Body of pancreas (tissue), 4 donors: ENCODE measurements around the gene LMBR1L. TPM values are rescaled to one million over a fixed set of nuclear protein-coding genes. Genes with fewer than 3 reads are reported as not detected.
"Not testable (repeated sequence)": the region's sequence is repeated elsewhere in the genome, so short reads cannot be mapped to it uniquely, and the experiment has no call there.

ENCODE experiments used
- ATAC-seq: fragments of 150-250 bp; one replicate; pipeline ENCODE4 v1.9.1; 2016
- DNase-seq, 4 donors: peaks; one replicate each; pipeline ENCODE4 v3.0.0-alpha.2; 2019
- H3K27ac ChIP-seq, 4 donors: fragments of 200-600 bp; sonication (generic); 1 replicate in 3 of 4; 2 replicates in 1 of 4; pipeline versions ENCODE4 v1.5.1 to v1.6.1; 2016 to 2019; ENCODE audit warnings: mild to moderate bottlenecking in 1 of 4, mixed read lengths in 1 of 4, moderate library complexity in 1 of 4
- H3K27me3 ChIP-seq, 2 donors: fragments of 200-600 bp; sonication (generic); one replicate each; pipeline ENCODE4 v1.6.0; 2016; ENCODE audit warnings: mild to moderate bottlenecking in 1 of 2
- H3K36me3 ChIP-seq, 2 donors: fragments of 200-600 bp; sonication (generic); replicated peaks in 1 of 2; 2 replicates each; pipeline ENCODE4 v1.5.1; 2016; ENCODE audit warnings: low read depth in 2 of 2; ENCODE audit not compliant: insufficient read depth in 1 of 2
- H3K4me1 ChIP-seq: fragments of 200-600 bp; sonication (generic); one replicate; pipeline ENCODE4 v1.6.0; 2016
- H3K4me3 ChIP-seq, 2 donors: fragments of 200-600 bp; sonication (generic); 1 replicate in 1 of 2; 2 replicates in 1 of 2; pipeline ENCODE4 v1.5.1; 2016 to 2019
- H3K9me3 ChIP-seq, 3 donors: fragments of 200-600 bp; sonication (generic); 1 replicate in 2 of 3; 2 replicates in 1 of 3; pipeline ENCODE4 v1.5.1; 2016
- CTCF ChIP-seq, 7 experiments: fragments of 450-650 bp in 4 of 7; fragments of 200-600 bp in 3 of 7; sonication (generic) in 3 of 7; IDR thresholded peaks; one replicate each; pipeline ENCODE4 v1.5.1; 2016 to 2019; ENCODE audit warnings: antibody characterized with exemption in 7 of 7
- POLR2A ChIP-seq, 3 donors: fragments of 450-650 bp; IDR thresholded peaks; one replicate each; pipeline ENCODE4 v1.6.1; 2016; ENCODE audit warnings: antibody characterized with exemption in 3 of 3, mild to moderate bottlenecking in 2 of 3
- WGBS, 2 donors: methylation state at CpG; one replicate each; pipeline ENCODE4 v1.1.5; 2017; 5-methylcytosine and 5-hydroxymethylcytosine counted together
- intact Hi-C: fragments of 100-400 bp; cut with DNase I; formaldehyde crosslinking; loops from one replicate; pipeline ENCODE4 v1.15.1; 2023
- total RNA-seq, 2 donors: library from RNA; depleted of rRNA; stranded (reverse); fragments of >200 nt; gene quantifications; one replicate each; pipeline ENCODE4 v1.1.0, GENCODE V29; 2016

Gene LMBR1L
- total RNA-seq, 2 donors from 2014 or later, result 40.7 to 53.7 TPM

- Histone ChIP-seq H3K27ac (peak overlapping the region; percentile 91 to 99 (median 95)), H3K27me3 (no peaks in the 10 kb centered on the region), H3K9me3 (no peaks in the 10 kb centered on the region), H3K4me3 (peak overlapping the region; percentile 60 to 96), H3K36me3 (peaks cover 7 to 11% of the 10 kb centered on the region in 2 donors), H3K4me1 (peaks cover 31% of the 10 kb centered on the region)
- peak; percentile 81 for ATAC-seq
- TF ChIP-seq POLR2A (IDR thresholded peaks at IDR 0.05) (peak in 2 of 3 donors; percentile 80 to 84), CTCF (IDR thresholded peaks at IDR 0.05) (peak; percentile 74 to 96 (median 89))
- DNase-seq, result peak; percentile 93 to 96 (median 94)
- 0% methylated on average over 7 to 66 of the region's 66 CpGs for WGBS, 2 donors
- intact Hi-C loops, result no loop called here
These were observed 19.8 kb upstream of the LMBR1L start for GRCh38 chr12:49130151-49131050.

GRCh38 chr12:49129332-49130150 is 18.9 kb upstream of the LMBR1L start:
- intact Hi-C loops, result no loop called here
- Histone ChIP-seq H3K9me3 (no peaks in the 10 kb centered on the region), H3K27me3 (no peaks in the 10 kb centered on the region), H3K36me3 (peaks cover 7 to 11% of the 10 kb centered on the region in 2 donors), H3K27ac (peak overlapping the region in 3 of 4 donors; percentile 92 to 99 (median 98)), H3K4me1 (peaks cover 31% of the 10 kb centered on the region), H3K4me3 (peak overlapping the region in 1 of 2 donors; percentile 96)
- WGBS, 2 donors, result 53 to 66% methylated on average over 13 to 18 of the region's 18 CpGs
- DNase-seq, result peak in 2 of 4 donors; percentile 7 to 17
- no peak for TF ChIP-seq CTCF (IDR thresholded peaks at IDR 0.05)
- no peak for TF ChIP-seq POLR2A (IDR thresholded peaks at IDR 0.05)
- no peak for ATAC-seq

DNA sequence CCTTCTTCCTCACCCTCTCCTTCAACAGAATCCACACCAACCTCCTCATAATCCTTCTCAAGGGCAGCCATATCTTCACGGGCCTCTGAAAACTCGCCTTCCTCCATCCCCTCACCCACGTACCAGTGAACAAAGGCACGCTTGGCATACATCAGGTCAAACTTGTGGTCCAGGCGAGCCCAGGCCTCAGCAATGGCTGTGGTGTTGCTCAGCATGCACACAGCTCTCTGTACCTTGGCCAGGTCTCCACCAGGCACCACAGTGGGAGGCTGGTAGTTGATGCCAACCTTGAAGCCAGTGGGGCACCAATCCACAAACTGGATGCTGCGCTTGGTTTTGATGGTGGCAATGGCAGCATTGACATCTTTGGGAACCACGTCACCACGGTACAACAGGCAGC is 17.3 kb upstream of the LMBR1L start:
- ATAC-seq, DNase-seq, H3K4me3 ChIP-seq, H3K9me3 ChIP-seq, intact Hi-C loops, H3K27me3 ChIP-seq, H3K27ac ChIP-seq: not testable (repeated sequence)
- H3K36me3 ChIP-seq, result peaks cover 7 to 11% of the 10 kb centered on the region in 2 donors
- H3K4me1 ChIP-seq, result peaks cover 28% of the 10 kb centered on the region
- WGBS, 2 donors, result 90% methylated on average over 4 to 5 of the region's 8 CpGs

GRCh38 chr12:49126852-49127763 is 16.5 kb upstream of the LMBR1L start:
- DNase-seq (no peak), ATAC-seq (no peak)
- intact Hi-C loops, result no loop called here
- WGBS, 2 donors, result 93 to 95% methylated on average over 4 of the region's 4 CpGs
- peaks cover 20% of the 10 kb centered on the region for H3K4me1 ChIP-seq
- no peaks in the 10 kb centered on the region for H3K27me3 ChIP-seq
- H3K27ac ChIP-seq, result no peak overlapping the region
- peaks cover 7 to 11% of the 10 kb centered on the region in 2 donors for H3K36me3 ChIP-seq
- no peak overlapping the region for H3K4me3 ChIP-seq
- H3K9me3 ChIP-seq, result no peaks in the 10 kb centered on the region
- peak in 1 of 3 donors; percentile 12 for TF ChIP-seq POLR2A (IDR thresholded peaks at IDR 0.05)
- TF ChIP-seq CTCF (IDR thresholded peaks at IDR 0.05), result no peak
